NCI-H774 (cell line): ENCODE data around the gene EFNA3.

Experiments used
- DNase-seq: peaks from one replicate; lab custom pipeline; 2025; lab: John Stamatoyannopoulos, UW

The EFNA3 gene

GRCh38 chr1:155048449-155049334, 29.9 kb upstream of the EFNA3 start:
- no peak for DNase-seq

DNA sequence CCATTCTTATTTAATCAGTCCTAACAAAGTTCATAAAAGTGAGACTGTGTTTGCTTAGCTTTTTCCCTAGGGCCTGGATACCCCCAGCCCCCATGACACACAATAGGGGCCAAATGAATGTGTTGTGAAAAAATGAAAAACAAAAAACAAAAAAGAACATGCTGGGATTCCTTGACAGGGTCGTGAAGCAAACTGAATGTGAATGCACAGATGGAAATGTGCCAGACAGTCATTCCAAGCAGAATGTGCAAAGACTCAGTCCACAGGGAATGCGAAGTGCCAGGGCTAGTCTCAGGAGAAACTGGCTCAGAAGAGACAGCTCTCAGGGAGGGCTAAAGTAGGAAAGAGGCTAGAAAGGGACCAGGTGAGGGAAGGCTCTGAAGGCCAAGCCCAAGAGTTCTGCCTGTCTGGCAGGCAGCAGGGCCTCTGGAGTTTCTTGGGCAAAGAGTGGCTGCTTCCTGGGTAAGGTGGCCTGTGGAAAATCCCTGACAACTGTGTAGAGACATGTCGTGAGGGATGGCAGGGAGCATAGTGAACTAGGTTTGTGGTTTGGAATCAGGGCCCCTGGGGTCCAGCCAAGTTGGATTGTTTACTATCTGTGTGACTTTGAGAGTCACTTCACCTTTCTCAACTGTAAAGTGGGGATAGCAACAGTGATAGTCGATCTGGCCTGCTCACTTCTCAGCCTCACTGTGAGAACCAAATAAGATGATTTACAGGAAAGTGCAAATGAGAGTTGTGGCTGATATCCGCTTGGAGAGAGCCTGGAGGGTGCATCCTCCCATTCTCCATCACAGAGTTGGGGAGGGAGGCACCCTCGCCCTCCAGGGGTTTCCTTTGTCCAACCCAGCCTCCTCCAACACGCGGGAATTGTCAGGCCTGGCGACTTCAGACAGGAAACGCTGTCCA, 28.7 kb upstream of the EFNA3 start:
- no peak for DNase-seq

DNA sequence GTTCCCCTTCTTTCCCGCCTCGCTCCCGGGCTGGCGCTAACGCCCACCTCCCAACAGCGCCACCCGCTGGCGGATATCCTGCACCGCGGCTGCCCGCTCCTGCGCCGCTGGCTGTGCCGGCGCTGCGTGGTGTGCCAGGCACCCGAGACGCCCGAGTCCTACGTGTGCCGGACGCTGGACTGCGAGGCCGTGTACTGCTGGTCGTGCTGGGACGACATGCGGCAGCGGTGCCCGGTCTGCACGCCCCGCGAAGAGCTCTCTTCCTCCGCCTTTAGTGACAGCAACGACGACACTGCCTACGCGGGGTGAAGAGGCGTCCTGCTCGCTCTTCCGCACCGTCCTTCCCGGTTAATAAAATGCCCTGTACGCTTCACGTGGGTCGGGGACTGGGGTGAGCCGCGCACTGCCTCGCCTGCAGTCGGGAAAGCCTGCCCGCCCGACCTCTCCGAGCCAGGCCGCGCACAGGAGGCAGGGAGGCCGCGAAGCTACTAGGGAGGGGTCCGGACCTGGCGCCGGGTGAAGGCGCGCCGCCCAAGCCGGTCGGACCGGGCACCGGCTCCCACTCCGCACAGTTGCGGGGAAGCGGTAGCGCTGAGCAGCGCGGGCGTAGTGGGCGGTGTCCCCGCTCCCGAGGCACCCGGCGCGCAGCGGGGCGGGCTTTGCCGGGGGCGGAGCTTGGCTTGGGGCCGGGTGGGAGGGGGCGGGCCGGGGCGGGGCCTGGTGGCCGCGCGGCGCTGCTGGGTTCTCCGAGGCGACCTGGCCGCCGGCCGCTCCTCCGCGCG, 27.9 kb upstream of the EFNA3 start, which contains the start of gene ADAM15:
Gene ADAM15, plus strand, starts transcription at position 757 of the 782 bp plus-strand sequence. CDS start 71 bp downstream, outside the sequence.
- peak; percentile 89 for DNase-seq

DNA sequence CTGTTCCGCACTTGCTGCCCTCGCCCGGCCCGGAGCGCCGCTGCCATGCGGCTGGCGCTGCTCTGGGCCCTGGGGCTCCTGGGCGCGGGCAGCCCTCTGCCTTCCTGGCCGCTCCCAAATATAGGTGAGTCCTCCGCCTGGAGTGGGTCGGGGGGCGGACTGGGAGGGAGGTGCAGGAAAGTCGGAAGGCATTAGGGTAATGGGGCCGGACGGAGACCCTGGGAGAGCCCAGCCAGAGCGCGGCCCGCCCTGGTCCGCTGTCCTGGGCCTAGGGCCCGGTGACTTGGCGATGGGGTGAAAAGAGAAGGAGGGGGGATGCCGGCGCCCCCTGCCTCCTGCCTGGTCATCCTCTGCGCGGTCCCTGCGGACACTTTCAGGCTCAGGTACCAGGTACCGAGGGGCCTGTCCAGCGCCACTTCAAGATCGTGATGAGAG, 27.3 kb upstream of the EFNA3 start:
- no peak for DNase-seq

GRCh38 chr1:155051777-155052398, 26.7 kb upstream of the EFNA3 start:
- DNase-seq = no peak

- no peak for DNase-seq
Measured at GRCh38 chr1:155052439-155053395, 25.9 kb upstream of the EFNA3 start.

DNA sequence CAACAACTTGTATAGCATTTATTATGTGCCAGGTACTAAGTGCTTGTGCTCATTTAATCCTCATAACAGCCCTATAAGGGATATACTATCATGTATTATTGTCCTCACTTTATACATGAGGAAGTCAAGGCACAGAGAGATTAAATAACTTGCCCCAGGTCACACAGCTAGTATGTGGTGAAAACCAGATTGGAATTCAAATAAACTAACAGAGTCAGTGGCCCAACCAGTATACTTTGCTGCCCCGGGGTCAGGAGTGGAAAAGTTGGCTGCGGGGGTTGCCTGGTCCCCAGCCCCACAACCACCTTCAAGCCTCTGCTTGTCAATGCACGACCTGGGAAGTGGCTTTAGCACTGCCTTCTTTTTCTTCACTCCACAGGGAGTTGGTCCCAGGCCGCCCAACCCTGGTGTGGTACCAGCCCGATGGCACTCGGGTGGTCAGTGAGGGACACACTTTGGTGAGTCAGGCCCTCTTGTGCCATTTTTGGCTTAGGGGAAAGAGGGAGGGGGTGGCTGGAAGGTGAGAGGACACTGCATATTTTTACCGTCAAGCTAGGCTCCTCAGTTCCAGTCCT, 25.0 kb upstream of the EFNA3 start:
- no peak for DNase-seq

- no peak for DNase-seq
Measured at GRCh38 chr1:155057104-155057503, 21.5 kb upstream of the EFNA3 start.

GRCh38 chr1:155057788-155058211, 20.8 kb upstream of the EFNA3 start:
- DNase-seq = no peak

DNA sequence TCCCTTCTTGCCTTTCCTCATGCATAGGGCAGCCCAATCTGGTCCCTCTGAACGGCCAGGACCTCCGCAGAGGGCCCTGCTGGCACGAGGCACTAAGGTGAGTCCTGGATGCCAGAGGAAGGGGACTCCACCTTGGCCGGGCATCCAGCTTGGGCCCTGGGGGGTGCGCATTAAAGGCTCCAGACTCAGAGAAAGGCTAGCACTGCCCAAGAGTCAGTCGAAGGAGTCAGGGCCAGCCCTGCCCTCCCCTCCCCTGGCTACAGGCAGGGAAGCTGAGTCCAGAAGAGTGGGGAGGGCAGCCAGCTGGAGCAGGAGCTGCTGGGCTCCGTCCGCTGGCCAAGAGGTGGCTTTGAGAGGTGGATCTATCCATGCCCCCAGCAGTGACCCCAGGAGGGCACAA, 17.9 kb upstream of the EFNA3 start:
- DNase-seq = no peak

DNA sequence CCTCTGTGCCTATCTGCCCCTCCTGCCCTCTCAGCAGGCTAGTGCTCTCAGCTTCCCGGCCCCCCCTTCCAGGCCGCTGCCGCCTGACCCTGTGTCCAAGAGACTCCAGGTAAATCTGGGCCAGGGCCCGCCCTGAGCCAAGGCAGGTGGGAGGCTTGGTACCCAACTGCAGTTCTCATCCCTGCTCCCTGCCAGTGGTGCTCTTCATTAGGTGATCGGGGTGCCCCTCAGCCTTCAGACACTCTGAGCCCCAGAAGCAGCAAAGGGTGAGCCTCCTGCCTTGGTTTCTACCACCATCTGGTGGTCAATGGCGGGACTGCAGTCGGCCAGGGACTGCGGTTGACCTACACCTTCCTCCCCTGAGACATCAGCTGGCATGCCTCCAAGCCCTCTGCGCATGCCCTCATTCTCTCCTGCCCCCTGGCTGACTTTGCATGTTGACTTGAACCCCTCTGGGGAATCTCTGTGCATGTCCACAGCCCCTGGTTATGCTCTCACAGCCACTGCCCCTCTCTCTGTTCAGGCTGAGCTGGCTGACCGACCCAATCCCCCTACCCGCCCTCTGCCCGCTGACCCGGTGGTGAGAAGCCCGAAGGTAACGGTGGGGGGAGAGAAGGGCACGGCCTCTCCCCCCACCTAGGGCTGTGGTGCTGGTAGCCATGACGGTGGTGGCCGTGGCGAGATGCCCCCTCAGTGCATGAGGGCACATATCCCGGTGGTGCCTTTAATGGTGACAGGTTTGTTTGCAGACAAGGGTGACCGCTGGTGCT, 17.1 kb upstream of the EFNA3 start:
- peak; percentile 69 for DNase-seq

DNA sequence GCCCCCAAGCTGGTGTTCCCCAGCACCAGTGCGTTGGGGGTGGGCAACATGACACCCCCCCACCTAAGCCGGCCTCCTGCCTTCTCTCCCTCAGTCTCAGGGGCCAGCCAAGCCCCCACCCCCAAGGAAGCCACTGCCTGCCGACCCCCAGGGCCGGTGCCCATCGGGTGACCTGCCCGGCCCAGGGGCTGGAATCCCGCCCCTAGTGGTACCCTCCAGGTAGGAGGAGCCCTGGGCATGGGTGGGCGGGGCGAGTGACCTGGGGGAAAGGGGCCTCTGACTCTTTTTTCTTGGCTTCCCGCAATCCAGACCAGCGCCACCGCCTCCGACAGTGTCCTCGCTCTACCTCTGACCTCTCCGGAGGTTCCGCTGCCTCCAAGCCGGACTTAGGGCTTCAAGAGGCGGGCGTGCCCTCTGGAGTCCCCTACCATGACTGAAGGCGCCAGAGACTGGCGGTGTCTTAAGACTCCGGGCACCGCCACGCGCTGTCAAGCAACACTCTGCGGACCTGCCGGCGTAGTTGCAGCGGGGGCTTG, 16.4 kb upstream of the EFNA3 start:
- DNase-seq = no peak

DNA sequence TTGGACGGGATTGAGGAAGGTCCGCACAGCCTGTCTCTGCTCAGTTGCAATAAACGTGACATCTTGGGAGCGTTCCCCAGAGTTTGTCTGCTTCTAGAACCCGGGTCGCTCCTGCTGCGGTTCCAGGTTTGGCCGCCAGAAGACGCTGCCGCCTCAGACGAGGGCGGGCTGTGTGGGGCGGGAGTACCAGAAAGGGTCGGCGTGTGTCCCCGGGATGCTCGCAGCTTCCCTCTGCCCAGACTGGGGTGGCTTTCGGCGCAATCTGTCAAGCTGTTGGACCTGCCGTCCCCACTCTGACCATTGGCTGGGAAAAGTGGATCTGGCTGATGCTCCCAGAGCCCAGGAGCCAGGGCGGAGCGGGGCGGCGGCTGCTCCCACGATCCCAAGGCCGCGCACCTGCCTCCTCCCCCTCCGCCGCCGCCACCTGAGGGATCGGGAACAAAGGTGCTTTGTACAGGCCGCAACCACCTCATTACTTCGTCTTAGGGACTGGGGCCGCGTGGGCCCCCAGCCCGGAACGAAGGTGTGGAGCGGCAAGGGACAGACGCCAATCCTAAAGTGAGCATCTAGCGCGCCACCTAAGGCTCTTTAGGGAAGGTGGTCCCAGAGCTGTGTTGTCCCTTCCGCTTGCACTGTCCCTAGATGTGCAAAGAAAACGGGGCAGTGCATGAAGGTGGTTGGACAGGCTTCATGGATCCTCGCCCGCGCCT, 15.8 kb upstream of the EFNA3 start:
- DNase-seq = no peak

DNA sequence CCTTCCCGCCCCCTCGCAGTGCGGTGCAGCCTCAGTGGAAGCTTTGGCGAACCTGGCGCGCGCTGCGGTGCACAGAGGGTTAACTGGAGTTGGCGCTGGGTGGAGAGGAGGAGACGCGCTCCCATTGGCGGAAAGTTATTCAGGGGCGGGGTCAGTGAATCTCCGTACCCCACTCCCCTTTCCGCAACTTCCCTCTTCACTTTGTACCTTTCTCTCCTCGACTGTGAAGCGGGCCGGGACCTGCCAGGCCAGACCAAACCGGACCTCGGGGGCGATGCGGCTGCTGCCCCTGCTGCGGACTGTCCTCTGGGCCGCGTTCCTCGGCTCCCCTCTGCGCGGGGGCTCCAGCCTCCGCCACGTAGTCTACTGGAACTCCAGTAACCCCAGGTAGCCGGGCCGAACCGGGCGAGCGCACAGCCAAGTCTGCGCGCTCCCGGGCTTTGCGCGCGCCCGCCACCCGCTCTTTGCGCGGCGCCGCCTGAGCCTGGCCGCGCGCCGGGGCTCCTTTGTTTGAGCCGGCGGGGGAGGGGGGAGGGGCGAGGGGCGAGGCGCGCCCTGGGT, 15.0 kb upstream of the EFNA3 start, which contains the start of gene EFNA4:
Gene EFNA4, plus strand, starts transcription at position 191 of the 561 bp plus-strand sequence. Its CDS starts 84 bp downstream, at position 275.
- DNase-seq = no peak

DNA sequence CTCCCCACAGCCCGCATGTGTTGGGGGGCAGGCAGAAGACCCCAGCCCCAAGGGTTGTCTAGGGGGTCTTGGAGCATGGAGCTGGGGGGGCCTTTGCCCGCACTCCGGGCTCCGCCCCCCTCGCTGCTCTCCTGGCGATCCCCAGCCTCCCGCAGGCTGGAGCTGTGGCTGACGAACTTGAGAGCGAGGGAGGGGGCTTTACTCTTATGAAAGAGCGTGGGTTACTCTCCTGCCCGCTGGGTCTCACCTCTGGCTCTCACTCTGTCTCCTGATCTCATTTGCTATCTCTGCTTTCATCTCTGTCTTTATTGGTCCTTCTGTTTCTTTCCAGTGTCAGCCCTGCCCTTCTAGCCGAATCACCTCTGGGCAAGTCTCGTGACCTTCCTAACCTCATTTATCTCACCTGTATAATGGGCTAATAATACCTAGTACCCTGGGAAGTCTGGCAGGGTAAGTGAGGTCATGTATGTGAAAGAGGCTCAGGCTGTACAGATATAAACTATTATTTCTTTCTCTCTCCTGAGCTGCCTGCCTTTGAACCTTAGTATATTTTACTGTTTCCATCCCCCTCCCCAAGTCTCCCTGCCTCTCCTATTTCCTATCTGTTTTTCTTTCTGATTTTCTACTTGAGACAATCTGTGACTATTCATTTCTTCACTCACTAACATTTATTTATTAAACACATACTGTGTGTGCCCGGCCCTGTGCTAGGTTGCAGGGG, 14.4 kb upstream of the EFNA3 start:
- no peak for DNase-seq

DNA sequence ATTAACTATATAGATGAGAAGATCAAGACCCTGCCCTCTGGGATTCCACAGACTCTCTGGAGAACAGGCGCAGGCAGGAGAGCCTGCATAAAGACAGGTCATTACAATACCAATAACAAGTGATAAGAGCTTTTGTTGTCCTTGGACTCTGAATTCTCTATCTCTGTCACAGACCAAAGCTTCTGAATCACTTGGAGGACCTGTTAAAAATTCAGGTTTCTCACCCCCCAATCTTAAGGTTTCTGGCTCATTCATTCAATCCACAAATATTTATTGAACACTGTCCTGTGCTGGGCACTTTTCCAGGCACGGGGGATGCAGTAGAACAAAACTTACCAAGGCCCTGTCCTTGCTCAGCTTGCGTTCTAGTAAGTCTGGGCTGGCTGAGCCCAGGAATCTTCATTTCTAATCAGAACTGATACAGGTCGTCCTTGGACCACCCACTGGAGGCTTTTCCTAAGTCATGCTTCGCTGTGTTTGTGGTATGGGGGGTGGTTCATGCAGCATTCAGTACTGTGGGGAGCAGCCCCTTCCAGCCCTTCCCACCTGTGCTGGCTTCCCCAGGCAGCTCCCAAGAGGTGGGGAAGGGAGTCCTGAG, 13.7 kb upstream of the EFNA3 start:
- no peak for DNase-seq

DNA sequence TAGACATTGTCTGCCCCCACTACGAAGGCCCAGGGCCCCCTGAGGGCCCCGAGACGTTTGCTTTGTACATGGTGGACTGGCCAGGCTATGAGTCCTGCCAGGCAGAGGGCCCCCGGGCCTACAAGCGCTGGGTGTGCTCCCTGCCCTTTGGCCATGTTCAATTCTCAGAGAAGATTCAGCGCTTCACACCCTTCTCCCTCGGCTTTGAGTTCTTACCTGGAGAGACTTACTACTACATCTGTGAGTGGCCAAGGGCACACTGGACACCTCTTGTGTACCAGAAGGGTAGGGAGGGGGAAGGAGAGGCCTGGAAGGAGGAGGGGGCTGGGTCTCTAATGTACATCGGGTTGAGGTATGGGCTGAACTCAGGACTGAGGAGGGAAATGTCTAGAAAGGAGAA, 11.9 kb upstream of the EFNA3 start:
- DNase-seq = no peak
